GM18511 (cell line): ENCODE measurements around the gene DNASE1L1.

Experiments used
- ATAC-seq: cut with Tn5 transposase; IDR thresholded peaks from one replicate; pipeline ENCODE4 v1.9.1; 2021; ENCODE audit warnings: mild to moderate bottlenecking, moderate library complexity; ENCODE audit not compliant: unreplicated experiment

Gene DNASE1L1

GRCh38 chrX:154436983-154437752 is 28.1 kb upstream of the DNASE1L1 start, which contains the start of gene GDI1:
Gene GDI1, plus strand, starts transcription at chrX:154437154. Its CDS starts 101 bp downstream, at chrX:154437255.
- ATAC-seq, result no peak

DNA sequence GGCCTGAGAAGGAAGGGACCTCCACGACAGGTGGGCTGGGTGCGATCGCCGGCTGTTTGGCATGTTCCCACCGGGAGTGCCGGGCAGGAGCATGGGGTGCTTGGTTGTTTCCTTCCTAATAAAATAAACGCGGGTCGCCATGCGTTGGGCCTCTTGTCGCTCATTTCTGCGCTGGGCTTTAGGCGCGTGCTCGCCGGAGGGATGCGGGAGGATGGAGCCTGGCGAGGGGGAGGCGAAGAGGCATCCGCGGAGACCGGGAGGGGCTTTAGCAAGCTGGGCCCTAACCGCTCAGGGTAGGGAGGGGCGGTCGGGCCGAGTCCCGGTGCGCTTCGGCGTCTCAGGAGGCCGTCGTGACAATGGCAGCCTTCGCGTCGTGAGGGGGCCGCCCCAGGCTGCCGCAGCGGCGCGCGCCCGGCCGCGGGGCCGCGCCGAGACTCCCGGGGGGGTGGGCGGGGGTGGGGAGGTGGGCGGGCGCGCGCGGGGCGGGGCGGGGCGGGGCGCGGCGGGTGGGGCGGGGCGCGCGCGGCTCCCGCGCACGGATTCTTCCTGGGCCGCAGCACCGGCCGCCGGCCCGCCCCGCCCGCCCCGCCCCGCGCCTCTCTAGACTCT is 27.4 kb upstream of the DNASE1L1 start:
- no peak for ATAC-seq

GRCh38 chrX:154435171-154435733 is 26.2 kb upstream of the DNASE1L1 start:
- no peak for ATAC-seq

DNA sequence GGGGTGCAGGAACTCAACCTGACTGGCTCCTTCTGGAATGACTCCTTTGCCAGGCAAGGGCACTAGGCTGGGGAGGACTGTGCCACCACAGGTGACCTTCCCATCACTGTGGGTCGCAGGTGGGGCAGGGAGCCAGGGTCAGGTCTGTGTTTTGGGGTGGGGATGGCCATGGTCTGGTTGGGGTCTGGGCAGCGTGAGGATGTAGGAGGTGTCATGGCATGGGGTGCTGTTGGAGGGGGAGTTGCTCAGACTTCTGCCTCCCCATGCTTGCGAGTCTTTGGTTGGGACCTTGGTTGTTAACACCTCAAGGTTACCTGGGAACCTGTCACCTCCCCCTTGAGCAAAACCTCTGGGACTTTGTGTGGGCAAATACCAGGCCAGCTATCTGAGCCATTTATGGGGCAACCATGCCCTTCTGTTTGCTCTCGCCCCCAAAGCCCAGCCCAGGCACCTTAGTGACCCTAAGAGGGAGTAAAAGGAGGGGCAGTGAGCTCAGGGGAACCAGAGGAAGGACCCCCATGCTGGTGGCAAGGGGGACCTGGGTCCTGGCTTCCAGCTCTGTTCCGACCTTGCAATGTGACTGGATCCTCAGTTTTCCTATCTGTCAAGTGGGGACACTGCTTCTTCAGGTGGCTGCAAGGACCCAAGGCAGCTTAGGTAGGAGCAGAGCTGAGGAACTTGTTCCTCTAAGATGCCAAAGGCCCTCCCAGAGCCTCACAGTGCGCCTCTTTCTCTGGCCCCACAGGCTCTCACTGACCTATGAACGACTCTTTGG is 25.5 kb upstream of the DNASE1L1 start:
- ATAC-seq, result no peak

- ATAC-seq, result no peak
Measured at GRCh38 chrX:154433605-154434004, 24.6 kb upstream of the DNASE1L1 start.

- ATAC-seq, result no peak
Measured at GRCh38 chrX:154432210-154432609, 23.2 kb upstream of the DNASE1L1 start.

GRCh38 chrX:154431341-154431740 is 22.3 kb upstream of the DNASE1L1 start:
- no peak for ATAC-seq

DNA sequence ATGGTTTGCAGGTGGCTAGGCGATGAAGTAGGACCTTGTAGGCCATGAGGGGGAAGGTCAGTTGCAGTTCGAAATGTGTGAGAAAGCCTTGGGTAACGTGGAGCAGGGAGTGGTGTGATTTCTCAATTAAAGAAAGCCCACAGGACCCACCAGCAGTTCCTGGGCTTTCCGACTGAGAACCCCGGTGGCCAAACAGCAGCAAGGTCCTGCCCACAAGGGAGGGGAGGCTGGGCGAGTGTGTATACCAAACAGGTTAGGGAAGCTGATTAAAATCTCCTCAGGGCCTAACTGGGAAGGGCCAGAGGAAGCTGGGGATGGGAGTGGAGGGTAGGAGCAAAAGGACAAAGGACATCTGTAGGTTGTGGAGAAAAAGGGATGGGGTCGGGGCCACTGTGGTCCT is 21.9 kb upstream of the DNASE1L1 start:
- ATAC-seq, result no peak

DNA sequence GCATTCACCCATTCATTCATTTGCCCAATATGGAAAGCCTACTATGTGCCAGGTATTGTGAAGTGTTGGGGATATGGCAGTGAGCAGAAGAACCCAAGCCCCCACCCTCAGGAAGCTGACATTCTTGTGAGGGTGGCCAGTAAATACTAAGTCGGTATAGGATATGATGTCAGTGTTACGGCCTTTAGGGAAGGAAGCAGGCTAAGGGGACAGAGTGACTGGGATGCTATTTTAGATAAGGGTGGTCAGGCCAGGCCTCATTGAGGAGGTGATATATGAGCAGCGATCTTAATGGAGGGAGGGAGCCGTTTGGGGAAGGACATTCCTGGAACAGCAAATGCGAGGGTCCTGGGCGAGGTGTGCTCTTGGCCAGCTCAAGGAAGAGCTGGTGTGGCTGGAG is 21.4 kb upstream of the DNASE1L1 start:
- ATAC-seq, result no peak

- no peak for ATAC-seq
Measured at GRCh38 chrX:154429711-154430110, 20.7 kb upstream of the DNASE1L1 start.

GRCh38 chrX:154428176-154429171 is 19.4 kb upstream of the DNASE1L1 start, which contains the start of gene ATP6AP1:
Gene ATP6AP1, plus strand, starts transcription at chrX:154428677. Its CDS starts 16 bp downstream, at chrX:154428693.
- peak; percentile 94 for ATAC-seq

- no peak for ATAC-seq
Measured at GRCh38 chrX:154426916-154427770, 18.1 kb upstream of the DNASE1L1 start.

- ATAC-seq, result no peak
Measured at GRCh38 chrX:154420402-154420756, 11.3 kb upstream of the DNASE1L1 start.

DNA sequence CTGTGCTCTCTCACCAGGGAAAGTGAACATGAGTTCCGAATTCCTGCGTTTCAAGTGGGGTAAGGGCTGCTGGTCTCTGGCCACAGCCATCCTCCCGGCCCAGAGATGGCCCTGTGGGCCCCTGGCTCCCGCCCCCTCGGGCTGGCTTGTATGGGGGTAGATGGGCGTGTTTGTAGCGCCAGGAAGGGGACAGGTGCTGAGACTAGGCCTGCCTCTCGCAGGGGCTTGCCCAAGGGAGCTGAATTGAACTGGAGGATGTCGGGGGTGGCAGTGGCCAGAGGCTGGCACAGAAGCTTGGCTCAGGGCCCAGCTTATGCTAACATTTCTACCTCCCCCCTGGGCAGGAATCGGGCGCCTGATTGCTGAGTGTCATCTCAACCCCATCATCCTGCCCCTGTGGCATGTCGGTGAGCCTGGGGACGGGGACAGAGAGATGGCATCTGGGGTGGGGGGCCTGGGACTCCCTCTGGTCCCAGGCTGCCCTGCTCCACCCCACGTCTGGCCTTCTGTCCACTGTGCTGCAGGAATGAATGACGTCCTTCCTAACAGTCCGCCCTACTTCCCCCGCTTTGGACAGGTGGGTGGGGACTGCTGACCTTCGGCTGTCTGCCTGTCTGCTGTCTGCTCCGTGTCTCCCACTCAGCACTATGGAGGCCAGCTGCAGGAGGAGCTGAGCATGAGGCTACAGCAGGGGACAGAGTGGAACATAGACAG is 10.8 kb upstream of the DNASE1L1 start:
- ATAC-seq, result no peak

- ATAC-seq, result no peak
Measured at GRCh38 chrX:154419189-154419588, 10.1 kb upstream of the DNASE1L1 start.

GRCh38 chrX:154417157-154417556 is 8.1 kb upstream of the DNASE1L1 start:
- ATAC-seq, result no peak

GRCh38 chrX:154413142-154413541 is 4.1 kb upstream of the DNASE1L1 start:
- no peak for ATAC-seq

DNA sequence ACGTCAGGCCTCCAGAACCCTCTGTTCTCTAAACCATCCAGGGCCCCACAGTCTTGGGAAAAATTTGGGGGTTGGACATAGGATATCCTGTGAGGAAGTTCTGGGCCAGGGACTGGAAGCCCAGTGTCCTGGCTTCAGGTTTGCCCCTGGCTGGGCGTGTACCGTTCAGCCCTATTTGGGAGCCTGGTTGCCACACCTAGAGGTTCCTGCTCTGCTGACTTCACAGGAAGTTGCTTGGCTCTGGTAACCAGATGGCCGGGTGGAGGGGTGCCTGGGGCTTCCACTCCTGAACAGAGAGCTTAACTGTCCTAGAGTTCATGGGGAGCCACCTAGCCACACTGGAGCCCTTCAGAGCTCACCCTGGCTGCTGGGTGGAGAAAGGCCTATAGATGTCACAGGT is 3.4 kb upstream of the DNASE1L1 start:
- ATAC-seq, result no peak

DNA sequence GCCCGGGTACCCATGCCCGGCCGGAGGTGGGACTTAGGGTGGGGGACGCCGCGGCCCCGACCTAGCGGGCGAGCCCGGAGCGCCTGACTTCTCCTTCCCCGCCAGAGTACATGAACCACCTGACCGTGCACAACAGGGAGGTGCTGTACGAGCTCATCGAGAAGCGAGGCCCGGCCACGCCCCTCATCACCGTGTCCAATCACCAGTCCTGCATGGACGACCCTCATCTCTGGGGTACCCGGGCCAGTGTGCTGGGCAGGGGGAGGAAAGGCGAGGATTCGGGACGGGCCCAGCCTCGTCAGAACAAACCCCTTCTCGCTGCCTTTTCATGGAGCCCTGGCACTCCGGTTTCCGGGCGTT is 2.9 kb upstream of the DNASE1L1 start:
- peak; percentile 69 for ATAC-seq
